GM12873 (cell line): ENCODE measurements around the gene PLXNA4.

Experiments
- TF ChIP-seq, protein P1 (sequence below): IDR thresholded peaks from 2 replicates; pipeline ENCODE4 v1.5.1; 2012; ENCODE audit warnings: low read depth, mild to moderate bottlenecking, moderate library complexity, low read length, control low read depth; ENCODE audit not compliant: insufficient read depth; ENCODE audit errors: missing control alignments

The PLXNA4 gene

DNA sequence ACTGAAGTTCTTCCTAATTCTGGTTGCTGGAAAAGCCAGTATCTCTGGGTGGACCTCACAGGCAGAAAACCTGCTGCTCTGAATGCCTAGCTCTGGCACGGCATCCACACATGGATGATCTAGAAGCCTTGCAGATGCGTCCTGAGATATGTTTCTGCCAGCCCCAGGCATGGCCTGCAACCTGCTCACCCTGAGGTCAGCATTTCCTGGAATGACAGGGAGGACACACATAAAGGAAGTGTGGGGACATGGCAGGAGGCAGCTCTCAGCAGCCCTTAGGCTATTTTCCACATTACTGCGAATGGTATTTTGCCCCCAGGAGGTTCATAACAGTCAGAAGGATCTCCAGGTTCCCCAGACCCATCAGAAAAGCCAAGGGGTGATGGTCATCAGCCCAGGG is 23.2 kb downstream of the PLXNA4 start:
- TF ChIP-seq, protein P1, sequence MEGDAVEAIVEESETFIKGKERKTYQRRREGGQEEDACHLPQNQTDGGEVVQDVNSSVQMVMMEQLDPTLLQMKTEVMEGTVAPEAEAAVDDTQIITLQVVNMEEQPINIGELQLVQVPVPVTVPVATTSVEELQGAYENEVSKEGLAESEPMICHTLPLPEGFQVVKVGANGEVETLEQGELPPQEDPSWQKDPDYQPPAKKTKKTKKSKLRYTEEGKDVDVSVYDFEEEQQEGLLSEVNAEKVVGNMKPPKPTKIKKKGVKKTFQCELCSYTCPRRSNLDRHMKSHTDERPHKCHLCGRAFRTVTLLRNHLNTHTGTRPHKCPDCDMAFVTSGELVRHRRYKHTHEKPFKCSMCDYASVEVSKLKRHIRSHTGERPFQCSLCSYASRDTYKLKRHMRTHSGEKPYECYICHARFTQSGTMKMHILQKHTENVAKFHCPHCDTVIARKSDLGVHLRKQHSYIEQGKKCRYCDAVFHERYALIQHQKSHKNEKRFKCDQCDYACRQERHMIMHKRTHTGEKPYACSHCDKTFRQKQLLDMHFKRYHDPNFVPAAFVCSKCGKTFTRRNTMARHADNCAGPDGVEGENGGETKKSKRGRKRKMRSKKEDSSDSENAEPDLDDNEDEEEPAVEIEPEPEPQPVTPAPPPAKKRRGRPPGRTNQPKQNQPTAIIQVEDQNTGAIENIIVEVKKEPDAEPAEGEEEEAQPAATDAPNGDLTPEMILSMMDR = no peak

DNA sequence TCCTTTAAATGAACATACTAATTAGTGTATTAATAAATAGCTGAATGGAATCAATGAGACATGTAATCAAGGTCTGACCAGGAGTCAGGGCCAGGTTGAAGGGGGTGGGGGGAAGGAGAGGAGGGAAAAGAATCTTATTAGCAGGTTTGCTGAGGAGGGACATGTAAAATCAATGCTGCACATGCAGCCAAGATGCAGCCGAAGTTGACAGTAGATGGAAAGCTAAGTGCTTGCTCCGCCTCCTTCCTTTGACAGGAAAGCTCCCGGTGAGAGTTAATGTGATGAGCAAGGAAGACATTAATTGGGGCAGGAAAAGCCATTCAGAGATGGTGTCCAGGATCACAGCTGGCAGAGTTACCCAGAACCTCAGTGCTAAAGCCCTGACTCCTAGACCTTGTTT is 24.4 kb downstream of the PLXNA4 start:
- TF ChIP-seq, protein P1 = no peak

DNA sequence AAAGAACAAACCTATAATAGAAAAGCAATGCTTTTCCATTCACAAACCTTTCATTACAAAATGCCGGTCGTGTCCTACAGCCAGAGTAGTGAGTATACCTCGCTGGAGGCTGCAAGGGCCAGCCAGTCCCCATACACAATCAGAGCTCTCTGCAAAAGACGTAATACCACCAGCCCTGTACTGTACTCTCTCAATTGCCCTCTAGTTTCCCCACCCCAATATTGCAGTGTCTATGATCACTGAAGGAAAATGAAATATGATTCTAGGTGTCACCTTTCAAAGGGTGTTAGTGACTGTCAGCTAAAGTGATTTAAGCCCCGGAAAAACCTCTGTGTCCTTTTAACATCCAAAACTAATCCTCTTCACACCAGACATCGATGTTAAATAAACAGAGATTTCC is 24.8 kb downstream of the PLXNA4 start:
- TF ChIP-seq, protein P1 = no peak

DNA sequence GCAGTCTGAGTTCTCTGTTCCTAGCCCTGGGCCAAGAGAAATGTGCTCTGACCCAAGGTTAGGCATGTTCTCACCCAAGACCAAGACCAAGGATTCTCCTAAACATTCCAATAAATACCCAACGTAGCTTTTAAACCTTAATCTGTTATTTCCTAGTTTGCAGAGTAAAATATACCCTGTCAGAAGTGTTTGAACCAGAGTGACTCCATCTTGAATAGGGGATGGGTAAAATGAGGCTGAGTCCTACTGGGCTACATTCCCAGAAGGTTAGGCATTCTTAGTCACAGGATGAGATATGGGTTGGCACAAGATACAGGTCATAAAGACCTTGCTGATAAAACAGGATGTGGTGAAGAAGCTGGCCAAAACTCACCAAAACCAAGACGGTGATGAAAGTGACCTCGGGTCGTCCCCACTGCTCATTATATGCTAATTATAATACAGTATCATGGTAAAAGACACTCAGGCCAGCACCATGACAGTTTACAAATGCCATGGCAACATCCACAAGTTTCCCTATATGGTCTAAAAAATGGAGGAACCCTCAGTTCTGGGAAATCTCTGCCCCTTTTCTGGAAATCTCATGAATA is 27.7 kb downstream of the PLXNA4 start:
- TF ChIP-seq, protein P1 = no peak

DNA sequence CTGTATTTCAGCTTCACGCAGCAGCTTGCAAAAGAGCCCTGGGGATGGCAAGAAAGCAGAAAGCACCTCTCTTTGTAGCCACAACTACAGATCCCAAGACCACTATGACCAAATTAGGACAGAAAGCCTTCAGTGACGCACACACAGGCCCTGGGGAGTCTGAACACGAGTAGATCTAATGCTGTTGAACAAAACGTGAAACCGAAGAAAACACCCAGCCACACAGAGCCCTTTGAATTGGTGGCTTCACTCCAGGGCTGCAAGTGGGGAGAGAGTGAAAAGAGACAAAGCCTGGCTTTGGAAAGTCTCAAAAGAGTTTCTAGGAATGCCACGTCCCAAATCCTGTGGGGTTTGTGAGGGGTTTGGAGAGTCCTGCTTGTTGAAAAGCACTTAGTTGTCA is 28.4 kb downstream of the PLXNA4 start:
- TF ChIP-seq, protein P1 = no peak

DNA sequence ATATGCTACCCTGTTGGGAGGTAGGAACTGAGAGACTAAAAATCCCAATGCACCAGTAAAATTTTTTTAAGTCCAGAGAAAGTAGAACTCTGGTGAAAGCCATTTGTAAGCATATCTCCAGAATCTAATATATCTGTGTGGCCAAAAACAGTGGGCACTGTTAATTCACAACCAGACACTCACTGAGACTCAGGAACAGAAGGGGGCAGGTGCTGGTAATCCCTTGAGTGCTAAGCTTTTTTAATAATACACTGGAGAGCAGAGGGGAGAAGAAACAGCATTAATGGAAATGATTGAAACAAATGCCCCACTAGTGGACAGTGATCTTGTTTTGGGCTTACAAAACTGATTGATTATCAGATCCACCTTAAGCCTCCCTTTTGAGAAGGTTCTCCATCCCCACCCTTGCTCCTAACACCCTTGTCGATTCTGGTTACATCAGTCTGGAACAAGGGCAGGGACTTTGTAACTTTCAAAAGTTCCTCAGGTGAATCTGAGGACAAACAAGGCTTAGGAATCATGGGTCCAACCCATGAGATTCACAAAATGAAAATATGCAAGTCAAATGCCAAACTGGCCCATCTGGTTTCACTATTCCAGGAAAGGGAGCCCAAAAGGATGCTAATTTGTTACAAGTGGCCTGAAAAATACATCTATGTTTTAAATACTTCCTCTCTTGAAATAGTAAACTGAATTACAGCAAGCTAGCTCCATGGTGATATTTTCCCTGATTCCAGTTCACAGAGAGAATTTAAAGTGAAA is 29.7 kb downstream of the PLXNA4 start:
- TF ChIP-seq, protein P1 = no peak

DNA sequence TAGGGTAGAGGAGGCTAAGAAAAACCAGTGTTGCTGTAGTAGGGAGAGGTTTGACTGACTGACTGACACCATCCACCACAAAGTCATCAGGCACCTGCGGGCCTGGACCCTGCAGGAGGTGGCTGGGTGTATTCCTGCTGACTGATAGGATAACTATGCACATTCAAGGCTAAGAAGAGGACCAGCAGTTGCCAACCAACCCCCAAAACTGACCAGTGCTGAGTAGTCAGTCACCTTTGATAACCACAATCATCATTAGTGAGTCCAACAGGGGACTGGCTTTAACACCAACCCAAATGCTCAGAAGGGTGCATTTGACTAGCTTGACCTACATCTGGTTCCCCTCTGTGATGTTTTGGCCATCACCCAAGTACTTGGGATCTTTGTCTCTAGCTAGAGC is 30.5 kb downstream of the PLXNA4 start:
- TF ChIP-seq, protein P1 = no peak
